H9 (cell line): ENCODE results near the gene PBX4. TPM values are rescaled to one million over a fixed set of nuclear protein-coding genes. Genes with fewer than 3 reads are reported as not detected.
A peak's percentile ranks its signal among the peaks of the same experiment; 100 is the strongest.

ENCODE experiments used
- DNase-seq: peaks from one replicate; pipeline ENCODE4 v3.0.0-alpha.2; 2017
- H2AFZ ChIP-seq: one replicate; pipeline ENCODE4 v1.6.1; 2013; ENCODE audit warnings: mild to moderate bottlenecking, low read length, control low read depth, moderate library complexity
- H2AK5ac ChIP-seq: 2 replicates; pipeline ENCODE4 v1.6.1; 2013; ENCODE audit warnings: low read length, control low read depth, mixed read lengths; ENCODE audit not compliant: insufficient read length
- H2BK120ac ChIP-seq: one replicate; pipeline ENCODE4 v1.6.1; 2013; ENCODE audit warnings: low read depth, mild to moderate bottlenecking, low read length, control low read depth, inconsistent platforms; ENCODE audit not compliant: poor library complexity, severe bottlenecking
- H2BK12ac ChIP-seq: 2 replicates; pipeline ENCODE4 v1.6.1; 2013; ENCODE audit warnings: low read length, control low read depth, mixed read lengths, low read depth; ENCODE audit not compliant: insufficient read length
- H2BK15ac ChIP-seq: 2 replicates; pipeline ENCODE4 v1.6.1; 2013; ENCODE audit warnings: low read depth, low read length, control low read depth
- H2BK20ac ChIP-seq: one replicate; pipeline ENCODE4 v1.6.1; 2013; ENCODE audit warnings: low read depth, mild to moderate bottlenecking, low read length, control low read depth, inconsistent platforms; ENCODE audit not compliant: poor library complexity, severe bottlenecking
- H2BK5ac ChIP-seq: 2 replicates; pipeline ENCODE4 v1.6.1; 2013; ENCODE audit warnings: low read length, control low read depth, mixed read lengths; ENCODE audit not compliant: insufficient read length
- H3K14ac ChIP-seq: 2 replicates; pipeline ENCODE4 v1.6.1; 2013; ENCODE audit warnings: low read length, control low read depth; ENCODE audit not compliant: insufficient read depth
- H3K18ac ChIP-seq: 2 replicates; pipeline ENCODE4 v1.6.1; 2013; ENCODE audit warnings: low read depth, mild to moderate bottlenecking, mixed read lengths, low read length, control low read depth; ENCODE audit not compliant: insufficient read length
- H3K23ac ChIP-seq: 2 replicates; pipeline ENCODE4 v1.6.1; 2013; ENCODE audit warnings: low read length, control low read depth, mixed read lengths, low read depth; ENCODE audit not compliant: insufficient read length
- H3K23me2 ChIP-seq: 2 replicates; pipeline ENCODE4 v1.6.1; 2013; ENCODE audit warnings: low read depth, mild to moderate bottlenecking, mixed read lengths, low read length, control low read depth; ENCODE audit not compliant: insufficient read length, poor library complexity, severe bottlenecking
- H3K27ac ChIP-seq: 2 replicates; pipeline ENCODE4 v1.5.1; 2013; ENCODE audit warnings: low read length, control low read depth, mixed read lengths, low read depth; ENCODE audit not compliant: insufficient read length
- H3K27me3 ChIP-seq: 2 replicates; pipeline ENCODE4 v1.6.1; 2013; ENCODE audit warnings: low read length, control low read depth, inconsistent platforms; ENCODE audit not compliant: insufficient read depth
- H3K4ac ChIP-seq: 2 replicates; pipeline ENCODE4 v1.6.1; 2013; ENCODE audit warnings: low read depth, mild to moderate bottlenecking, control low read depth, inconsistent platforms, low read length, moderate library complexity
- H3K4me1 ChIP-seq: 2 replicates; pipeline ENCODE4 v1.6.1; 2013; ENCODE audit warnings: low read length, control low read depth, inconsistent platforms; ENCODE audit not compliant: insufficient read depth
- H3K4me2 ChIP-seq: 2 replicates; pipeline ENCODE4 v1.6.1; 2013; ENCODE audit warnings: low read length, control low read depth, mixed read lengths; ENCODE audit not compliant: insufficient read length, insufficient read depth
- H3K56ac ChIP-seq: 2 replicates; pipeline ENCODE4 v1.6.1; 2013; ENCODE audit warnings: low read depth, mild to moderate bottlenecking, mixed read lengths, low read length, control low read depth; ENCODE audit not compliant: insufficient read length
- H3K79me1 ChIP-seq: 2 replicates; pipeline ENCODE4 v1.6.1; 2013; ENCODE audit warnings: low read depth, mild to moderate bottlenecking, moderate library complexity, low read length, control low read depth, inconsistent platforms; ENCODE audit not compliant: insufficient read depth, poor library complexity, severe bottlenecking
- H3K79me2 ChIP-seq: 2 replicates; pipeline ENCODE4 v1.6.1; 2013; ENCODE audit warnings: low read length, control low read depth, inconsistent platforms; ENCODE audit not compliant: insufficient read depth
- H3K9ac ChIP-seq: 2 replicates; pipeline ENCODE4 v1.6.1; 2013; ENCODE audit warnings: low read length, control low read depth, mixed read lengths; ENCODE audit not compliant: insufficient read length; ENCODE audit errors: extremely low read depth
- H3K9me3 ChIP-seq: one replicate; pipeline ENCODE4 v1.6.1; 2013; ENCODE audit warnings: low read depth, low read length, inconsistent platforms; ENCODE audit not compliant: control insufficient read depth
- H3T11ph ChIP-seq: one replicate; pipeline ENCODE4 v1.6.1; 2013; ENCODE audit warnings: mild to moderate bottlenecking, low read length, control low read depth, inconsistent platforms
- H4K20me1 ChIP-seq: one replicate; pipeline ENCODE4 v1.6.1; 2013; ENCODE audit not compliant: control insufficient read depth, insufficient read length, insufficient read depth
- H4K5ac ChIP-seq: 2 replicates; pipeline ENCODE4 v1.6.1; 2013; ENCODE audit warnings: low read depth, mild to moderate bottlenecking, mixed read lengths, low read length, control low read depth; ENCODE audit not compliant: insufficient read length
- H4K8ac ChIP-seq: replicated peaks from 2 replicates; pipeline ENCODE4 v1.6.1; 2013; ENCODE audit warnings: low read length, control low read depth, mixed read lengths, low read depth; ENCODE audit not compliant: insufficient read length
- H4K91ac ChIP-seq: 2 replicates; pipeline ENCODE4 v1.6.1; 2013; ENCODE audit warnings: low read depth, mild to moderate bottlenecking, moderate library complexity, mixed read lengths, low read length, control low read depth; ENCODE audit not compliant: insufficient read length
- H3K27ac Mint-ChIP-seq, 3 experiments: 2 replicates in 2 of 3; 3 replicates in 1 of 3; pipeline ENCODE4 v1.8.0; 2020 to 2021; ENCODE audit warnings: mixed read lengths in 3 of 3, mild to moderate bottlenecking in 1 of 3, moderate library complexity in 1 of 3
- H3K27me3 Mint-ChIP-seq: 2 replicates; pipeline ENCODE4 v1.8.0; 2021; ENCODE audit warnings: low read depth, mild to moderate bottlenecking, moderate library complexity, mixed read lengths
- H3K36me3 Mint-ChIP-seq, 3 experiments: 2 replicates in 2 of 3; 3 replicates in 1 of 3; pipeline ENCODE4 v1.8.0; 2020 to 2021; ENCODE audit warnings: low read depth in 3 of 3, mixed read lengths in 3 of 3; ENCODE audit not compliant: insufficient read depth in 1 of 3
- H3K4me1 Mint-ChIP-seq, 2 experiments: 2 replicates each; pipeline ENCODE4 v1.8.0; 2020; ENCODE audit warnings: mixed read lengths in 2 of 2
- H3K4me3 Mint-ChIP-seq, 2 experiments: 2 replicates in 1 of 2; 3 replicates in 1 of 2; pipeline ENCODE4 v1.8.0; 2020 to 2021; ENCODE audit warnings: mild to moderate bottlenecking in 2 of 2, mixed read lengths in 2 of 2, moderate library complexity in 1 of 2
- H3K9me3 Mint-ChIP-seq, 2 experiments: 2 replicates in 1 of 2; 3 replicates in 1 of 2; pipeline ENCODE4 v1.8.0; 2020; ENCODE audit warnings: mild to moderate bottlenecking in 2 of 2, mixed read lengths in 2 of 2, moderate library complexity in 1 of 2
- CTCF ChIP-seq: fragments of 200-600 bp; sonication (generic); conservative IDR thresholded peaks from 3 replicates; pipeline ENCODE4 v1.8.0; 2021; ENCODE audit warnings: antibody characterized with exemption, mild to moderate bottlenecking
- WGBS: extraction: QIAGEN DNeasy Blood & Tissue Kit; methylation state at CpG from one replicate; pipeline ENCODE4 v1.1.7; 2013; ENCODE audit warnings: missing lambda C conversion rate, low lambda C conversion rate, mixed read lengths; ENCODE audit not compliant: insufficient read length; ENCODE audit errors: extremely low coverage; 5-methylcytosine and 5-hydroxymethylcytosine counted together
- total RNA-seq: library from RNA; stranded (reverse); gene quantifications from 2 replicates; pipeline ENCODE4 v1.2.1, GENCODE V29; 2021

The PBX4 gene
- total RNA-seq, 1 experiment from 2014 or later = 3.3 TPM

- Histone ChIP-seq H3K27ac (no peak overlapping the region), H3K9me3 (no peaks in the 10 kb centered on the region), H3K14ac (no peak overlapping the region), H4K20me1 (no peaks in the 10 kb centered on the region), H3K4me1 (no peaks in the 10 kb centered on the region), H3K18ac (no peak overlapping the region), H2BK15ac (no peak overlapping the region), H3K23ac (no peak overlapping the region), H2BK5ac (no peak overlapping the region), H3K4me2 (no peak overlapping the region), H4K91ac (no peak overlapping the region), H2BK12ac (no peak overlapping the region), H2BK20ac (no peak overlapping the region), H4K8ac (no peak overlapping the region), H2AFZ (no peak overlapping the region), H4K5ac (no peak overlapping the region), H3K56ac (no peak overlapping the region), H3K9ac (no peak overlapping the region), H3K4ac (no peak overlapping the region), H2BK120ac (no peak overlapping the region), H3K27me3 (no peaks in the 10 kb centered on the region), H3K23me2 (no peaks in the 10 kb centered on the region), H2AK5ac (no peak overlapping the region), H3T11ph (no peak overlapping the region), H3K79me1 (no peaks in the 10 kb centered on the region), H3K79me2 (no peaks in the 10 kb centered on the region)
- Mint-ChIP-seq H3K9me3 (no peaks in the 10 kb centered on the region), H3K36me3 (peaks cover 43 to 94% (median 91%) of the 10 kb centered on the region in 3 experiments), H3K4me1 (no peaks in the 10 kb centered on the region), H3K27me3 (no peaks in the 10 kb centered on the region; the same call in 1 of the 2 replicates), H3K27ac (peak overlapping the region in 1 of 3 experiments; percentile 79; a peak in 1 of 7 replicates), H3K4me3 (no peak overlapping the region)
- no peak for TF ChIP-seq CTCF
- DNase-seq = peak; percentile 23
- no CpG with 5 or more reads among the region's 22 CpGs for WGBS
These were observed 36.6 kb upstream of the PBX4 start for GRCh38 chr19:19655051-19655594.
